ENCODE results near the gene PARN. TPM values are rescaled to one million over a fixed set of nuclear protein-coding genes. Genes with fewer than 3 reads are reported as not detected.

PARN gene
- total RNA-seq, 1 experiment from 2014 or later = 56.2 TPM

DNA sequence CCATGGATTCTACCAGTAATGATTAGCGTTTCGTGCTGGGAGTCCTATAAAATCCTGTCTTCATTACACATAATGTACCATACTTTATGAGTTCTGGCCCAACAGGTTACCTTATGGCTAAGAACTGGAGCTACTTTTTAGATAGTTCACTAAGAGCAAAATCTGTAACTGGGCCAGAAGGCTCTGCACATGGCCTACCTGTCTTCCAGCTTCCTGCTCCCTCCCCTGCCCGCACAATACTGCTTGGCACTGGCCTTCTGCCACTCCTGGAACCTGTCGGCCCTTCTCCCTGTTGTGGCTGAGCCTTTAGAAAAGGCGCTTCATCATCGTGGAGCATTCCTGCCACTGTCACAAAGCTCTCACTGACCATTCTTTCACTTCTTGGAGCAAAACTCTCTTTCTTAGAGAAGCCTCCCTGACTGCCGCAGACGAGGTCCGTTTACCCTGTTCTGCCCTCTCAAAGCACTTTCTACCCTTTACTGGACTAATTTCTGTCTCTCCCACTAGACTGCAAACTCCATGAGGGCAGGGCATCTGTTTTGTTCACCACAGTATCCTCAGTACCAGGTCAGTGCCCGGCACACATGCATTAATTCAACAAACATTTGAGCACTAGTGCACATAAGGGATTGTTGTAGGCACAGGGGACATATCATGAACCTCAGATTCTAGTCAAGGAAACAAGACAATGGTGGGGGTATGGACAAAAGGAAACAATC, 116.5 kb downstream of the PARN start:
- Histone ChIP-seq H2BK120ac (ENCODE audit: low read depth, low read length, poor library complexity, severe bottlenecking) (no peak overlapping the region), H3K79me1 (ENCODE audit: insufficient read depth, low read depth, low read length, poor library complexity, severe bottlenecking) (no peaks in the 10 kb centered on the region), H2BK20ac (ENCODE audit: low read depth, low read length, poor library complexity, severe bottlenecking) (no peak overlapping the region), H3K9ac (ENCODE audit: extremely low read depth, insufficient read length, low read length) (no peak overlapping the region), H3K27me3 (ENCODE audit: insufficient read depth, low read length) (no peaks in the 10 kb centered on the region), H3K27ac (ENCODE audit: insufficient read length, low read depth, low read length) (no peak overlapping the region), H3K23me2 (ENCODE audit: insufficient read length, low read depth, low read length, poor library complexity, severe bottlenecking) (no peaks in the 10 kb centered on the region), H2AFZ (ENCODE audit: low read length) (no peak overlapping the region), H3K14ac (ENCODE audit: insufficient read depth, low read length) (no peak overlapping the region; the same call in 1 of the 2 replicates), H4K8ac (replicated peaks; ENCODE audit: insufficient read length, low read depth, low read length) (no peak overlapping the region), H3K23ac (ENCODE audit: insufficient read length, low read depth, low read length) (no peak overlapping the region), H3K56ac (ENCODE audit: insufficient read length, low read depth, low read length) (no peak overlapping the region), H2BK5ac (ENCODE audit: insufficient read length, low read length) (no peak overlapping the region), H3K4me1 (ENCODE audit: insufficient read depth, low read length) (peaks cover 7% of the 10 kb centered on the region), H2BK15ac (ENCODE audit: low read depth, low read length) (no peak overlapping the region), H3K18ac (ENCODE audit: insufficient read length, low read depth, low read length) (no peak overlapping the region), H3T11ph (ENCODE audit: low read length) (no peak overlapping the region), H4K91ac (ENCODE audit: insufficient read length, low read depth, low read length) (no peak overlapping the region), H4K5ac (ENCODE audit: insufficient read length, low read depth, low read length) (no peak overlapping the region), H3K4me2 (ENCODE audit: insufficient read depth, insufficient read length, low read length) (no peak overlapping the region), H3K4ac (ENCODE audit: low read depth, low read length) (no peak overlapping the region), H2AK5ac (ENCODE audit: insufficient read length, low read length) (no peak overlapping the region), H4K20me1 (ENCODE audit: control insufficient read depth, insufficient read depth, insufficient read length) (no peaks in the 10 kb centered on the region), H2BK12ac (ENCODE audit: insufficient read length, low read depth, low read length) (no peak overlapping the region), H3K79me2 (ENCODE audit: insufficient read depth, low read length) (no peaks in the 10 kb centered on the region), H3K9me3 (ENCODE audit: control insufficient read depth, low read depth, low read length) (no peaks in the 10 kb centered on the region)
- TF ChIP-seq, protein P1, sequence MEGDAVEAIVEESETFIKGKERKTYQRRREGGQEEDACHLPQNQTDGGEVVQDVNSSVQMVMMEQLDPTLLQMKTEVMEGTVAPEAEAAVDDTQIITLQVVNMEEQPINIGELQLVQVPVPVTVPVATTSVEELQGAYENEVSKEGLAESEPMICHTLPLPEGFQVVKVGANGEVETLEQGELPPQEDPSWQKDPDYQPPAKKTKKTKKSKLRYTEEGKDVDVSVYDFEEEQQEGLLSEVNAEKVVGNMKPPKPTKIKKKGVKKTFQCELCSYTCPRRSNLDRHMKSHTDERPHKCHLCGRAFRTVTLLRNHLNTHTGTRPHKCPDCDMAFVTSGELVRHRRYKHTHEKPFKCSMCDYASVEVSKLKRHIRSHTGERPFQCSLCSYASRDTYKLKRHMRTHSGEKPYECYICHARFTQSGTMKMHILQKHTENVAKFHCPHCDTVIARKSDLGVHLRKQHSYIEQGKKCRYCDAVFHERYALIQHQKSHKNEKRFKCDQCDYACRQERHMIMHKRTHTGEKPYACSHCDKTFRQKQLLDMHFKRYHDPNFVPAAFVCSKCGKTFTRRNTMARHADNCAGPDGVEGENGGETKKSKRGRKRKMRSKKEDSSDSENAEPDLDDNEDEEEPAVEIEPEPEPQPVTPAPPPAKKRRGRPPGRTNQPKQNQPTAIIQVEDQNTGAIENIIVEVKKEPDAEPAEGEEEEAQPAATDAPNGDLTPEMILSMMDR (conservative IDR thresholded peaks at IDR 0.05) = no peak
- no peak for DNase-seq
- peaks cover 24 to 31% of the 10 kb centered on the region in 2 experiments for H3K4me1 Mint-ChIP-seq
- peaks cover 0 to 2% (median 2%) of the 10 kb centered on the region in 3 experiments; a peak in 2 of 7 replicates for H3K36me3 Mint-ChIP-seq (ENCODE audit: insufficient read depth in 1 of 3, low read depth in 3 of 3)
- H3K27ac Mint-ChIP-seq = peak overlapping the region; percentile 12 to 68 (median 20); a peak in 4 of 7 replicates
- H3K27me3 Mint-ChIP-seq (ENCODE audit: low read depth) = no peaks in the 10 kb centered on the region
- no CpG with 5 or more reads among the region's 10 CpGs for WGBS (ENCODE audit: extremely low coverage, insufficient read length, low lambda C conversion rate)
- H3K9me3 Mint-ChIP-seq = no peaks in the 10 kb centered on the region
- H3K4me3 Mint-ChIP-seq = no peak overlapping the region
